Stomach smooth muscle (tissue), 2 donors: ENCODE data around the gene SOX4.

Experiments used
- H3K27ac ChIP-seq: one replicate; pipeline ENCODE4 v1.7.0; 2013; ENCODE audit warnings: mild to moderate bottlenecking, low read length, inconsistent platforms
- H3K27me3 ChIP-seq, 2 donors: one replicate each; pipeline ENCODE4 v1.7.0; 2013; ENCODE audit warnings: low read length in 2 of 2; ENCODE audit not compliant: insufficient read depth in 2 of 2, control insufficient read depth in 1 of 2
- H3K36me3 ChIP-seq, 2 donors: one replicate each; pipeline ENCODE4 v1.7.0; 2013; ENCODE audit warnings: low read length in 2 of 2; ENCODE audit not compliant: control insufficient read depth in 2 of 2, insufficient read depth in 2 of 2
- H3K4me1 ChIP-seq: one replicate; pipeline ENCODE4 v1.7.0; 2013; ENCODE audit warnings: low read length; ENCODE audit not compliant: control insufficient read depth, insufficient read depth
- H3K4me3 ChIP-seq, 2 donors: one replicate each; pipeline ENCODE4 v1.7.0; 2013; ENCODE audit warnings: low read length in 2 of 2
- H3K9ac ChIP-seq, 2 donors: one replicate each; pipeline ENCODE4 v1.7.0; 2013; ENCODE audit warnings: low read length in 2 of 2, mild to moderate bottlenecking in 1 of 2
- H3K9me3 ChIP-seq, 2 donors: one replicate each; pipeline ENCODE4 v1.7.0; 2013; ENCODE audit warnings: low read length in 2 of 2; ENCODE audit not compliant: control insufficient read depth in 2 of 2
- donor health status: healthy.
- donor health status: Pancreatic carcinoma.

SOX4 gene

DNA sequence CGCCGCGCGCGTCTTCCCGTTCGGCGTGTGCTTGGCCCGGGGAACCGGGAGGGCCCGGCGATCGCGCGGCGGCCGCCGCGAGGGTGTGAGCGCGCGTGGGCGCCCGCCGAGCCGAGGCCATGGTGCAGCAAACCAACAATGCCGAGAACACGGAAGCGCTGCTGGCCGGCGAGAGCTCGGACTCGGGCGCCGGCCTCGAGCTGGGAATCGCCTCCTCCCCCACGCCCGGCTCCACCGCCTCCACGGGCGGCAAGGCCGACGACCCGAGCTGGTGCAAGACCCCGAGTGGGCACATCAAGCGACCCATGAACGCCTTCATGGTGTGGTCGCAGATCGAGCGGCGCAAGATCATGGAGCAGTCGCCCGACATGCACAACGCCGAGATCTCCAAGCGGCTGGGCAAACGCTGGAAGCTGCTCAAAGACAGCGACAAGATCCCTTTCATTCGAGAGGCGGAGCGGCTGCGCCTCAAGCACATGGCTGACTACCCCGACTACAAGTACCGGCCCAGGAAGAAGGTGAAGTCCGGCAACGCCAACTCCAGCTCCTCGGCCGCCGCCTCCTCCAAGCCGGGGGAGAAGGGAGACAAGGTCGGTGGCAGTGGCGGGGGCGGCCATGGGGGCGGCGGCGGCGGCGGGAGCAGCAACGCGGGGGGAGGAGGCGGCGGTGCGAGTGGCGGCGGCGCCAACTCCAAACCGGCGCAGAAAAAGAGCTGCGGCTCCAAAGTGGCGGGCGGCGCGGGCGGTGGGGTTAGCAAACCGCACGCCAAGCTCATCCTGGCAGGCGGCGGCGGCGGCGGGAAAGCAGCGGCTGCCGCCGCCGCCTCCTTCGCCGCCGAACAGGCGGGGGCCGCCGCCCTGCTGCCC lies 1.1 kb downstream of the SOX4 start:
- no peaks in the 10 kb centered on the region for H3K36me3 ChIP-seq
- peaks cover 6% of the 10 kb centered on the region for H3K4me1 ChIP-seq
- H3K9ac ChIP-seq, result peak overlapping the region; percentile 60 to 68
- H3K9me3 ChIP-seq, result no peaks in the 10 kb centered on the region
- H3K4me3 ChIP-seq, result peak overlapping the region; percentile 91 to 92
- H3K27ac ChIP-seq, result peak overlapping the region; percentile 67
- H3K27me3 ChIP-seq, result no peaks in the 10 kb centered on the region

DNA sequence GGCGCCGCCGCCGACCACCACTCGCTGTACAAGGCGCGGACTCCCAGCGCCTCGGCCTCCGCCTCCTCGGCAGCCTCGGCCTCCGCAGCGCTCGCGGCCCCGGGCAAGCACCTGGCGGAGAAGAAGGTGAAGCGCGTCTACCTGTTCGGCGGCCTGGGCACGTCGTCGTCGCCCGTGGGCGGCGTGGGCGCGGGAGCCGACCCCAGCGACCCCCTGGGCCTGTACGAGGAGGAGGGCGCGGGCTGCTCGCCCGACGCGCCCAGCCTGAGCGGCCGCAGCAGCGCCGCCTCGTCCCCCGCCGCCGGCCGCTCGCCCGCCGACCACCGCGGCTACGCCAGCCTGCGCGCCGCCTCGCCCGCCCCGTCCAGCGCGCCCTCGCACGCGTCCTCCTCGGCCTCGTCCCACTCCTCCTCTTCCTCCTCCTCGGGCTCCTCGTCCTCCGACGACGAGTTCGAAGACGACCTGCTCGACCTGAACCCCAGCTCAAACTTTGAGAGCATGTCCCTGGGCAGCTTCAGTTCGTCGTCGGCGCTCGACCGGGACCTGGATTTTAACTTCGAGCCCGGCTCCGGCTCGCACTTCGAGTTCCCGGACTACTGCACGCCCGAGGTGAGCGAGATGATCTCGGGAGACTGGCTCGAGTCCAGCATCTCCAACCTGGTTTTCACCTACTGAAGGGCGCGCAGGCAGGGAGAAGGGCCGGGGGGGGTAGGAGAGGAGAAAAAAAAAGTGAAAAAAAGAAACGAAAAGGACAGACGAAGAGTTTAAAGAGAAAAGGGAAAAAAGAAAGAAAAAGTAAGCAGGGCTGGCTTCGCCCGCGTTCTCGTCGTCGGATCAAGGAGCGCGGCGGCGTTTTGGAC lies 2.0 kb downstream of the SOX4 start:
- peak overlapping the region; percentile 70 for H3K27ac ChIP-seq
- peaks cover 6% of the 10 kb centered on the region for H3K4me1 ChIP-seq
- H3K9ac ChIP-seq, result peak overlapping the region; percentile 64 to 68

DNA sequence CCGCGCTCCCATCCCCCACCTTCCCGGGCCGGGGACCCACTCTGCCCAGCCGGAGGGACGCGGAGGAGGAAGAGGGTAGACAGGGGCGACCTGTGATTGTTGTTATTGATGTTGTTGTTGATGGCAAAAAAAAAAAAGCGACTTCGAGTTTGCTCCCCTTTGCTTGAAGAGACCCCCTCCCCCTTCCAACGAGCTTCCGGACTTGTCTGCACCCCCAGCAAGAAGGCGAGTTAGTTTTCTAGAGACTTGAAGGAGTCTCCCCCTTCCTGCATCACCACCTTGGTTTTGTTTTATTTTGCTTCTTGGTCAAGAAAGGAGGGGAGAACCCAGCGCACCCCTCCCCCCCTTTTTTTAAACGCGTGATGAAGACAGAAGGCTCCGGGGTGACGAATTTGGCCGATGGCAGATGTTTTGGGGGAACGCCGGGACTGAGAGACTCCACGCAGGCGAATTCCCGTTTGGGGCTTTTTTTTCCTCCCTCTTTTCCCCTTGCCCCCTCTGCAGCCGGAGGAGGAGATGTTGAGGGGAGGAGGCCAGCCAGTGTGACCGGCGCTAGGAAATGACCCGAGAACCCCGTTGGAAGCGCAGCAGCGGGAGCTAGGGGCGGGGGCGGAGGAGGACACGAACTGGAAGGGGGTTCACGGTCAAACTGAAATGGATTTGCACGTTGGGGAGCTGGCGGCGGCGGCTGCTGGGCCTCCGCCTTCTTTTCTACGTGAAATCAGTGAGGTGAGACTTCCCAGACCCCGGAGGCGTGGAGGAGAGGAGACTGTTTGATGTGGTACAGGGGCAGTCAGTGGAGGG lies 2.8 kb downstream of the SOX4 start:
- peaks cover 6% of the 10 kb centered on the region for H3K4me1 ChIP-seq
- H3K27me3 ChIP-seq, result no peaks in the 10 kb centered on the region
- H3K4me3 ChIP-seq, result peak overlapping the region; percentile 68 to 92
- peak overlapping the region; percentile 70 for H3K27ac ChIP-seq
- no peaks in the 10 kb centered on the region for H3K9me3 ChIP-seq
- H3K36me3 ChIP-seq, result no peaks in the 10 kb centered on the region
- H3K9ac ChIP-seq, result peak overlapping the region; percentile 64 to 68

More for the DNA sequence above, 2.0 kb downstream of the SOX4 start:
- no peaks in the 10 kb centered on the region for H3K27me3 ChIP-seq
- H3K36me3 ChIP-seq, result no peaks in the 10 kb centered on the region
- H3K4me3 ChIP-seq, result peak overlapping the region; percentile 68 to 92
- H3K9me3 ChIP-seq, result no peaks in the 10 kb centered on the region

DNA sequence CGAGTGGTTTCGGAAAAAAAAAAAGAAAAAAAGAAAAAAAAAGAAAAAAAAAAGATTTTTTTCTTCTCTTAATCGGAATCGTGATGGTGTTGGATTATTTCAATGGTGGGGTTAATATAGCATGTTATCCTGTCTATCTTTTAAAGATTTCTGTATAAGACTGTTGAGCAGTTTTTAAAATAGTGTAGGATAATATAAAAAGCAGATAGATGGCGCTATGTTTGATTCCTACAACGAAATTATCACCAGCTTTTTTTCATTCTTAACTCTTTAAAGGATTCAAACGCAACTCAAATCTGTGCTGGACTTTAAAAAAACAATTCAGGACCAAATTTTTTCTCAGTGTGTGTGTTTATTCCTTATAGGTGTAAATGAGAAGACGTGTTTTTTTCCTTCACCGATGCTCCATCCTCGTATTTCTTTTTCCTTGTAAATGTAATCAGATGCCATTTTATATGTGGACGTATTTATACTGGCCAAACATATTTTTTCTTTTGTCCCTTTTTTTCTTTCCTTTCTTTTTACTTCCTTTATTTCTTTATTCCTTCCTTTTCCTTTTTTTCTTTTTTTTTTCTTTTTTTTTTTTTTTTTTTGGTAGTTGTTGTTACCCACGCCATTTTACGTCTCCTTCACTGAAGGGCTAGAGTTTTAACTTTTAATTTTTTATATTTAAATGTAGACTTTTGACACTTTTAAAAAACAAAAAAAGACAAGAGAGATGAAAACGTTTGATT lies 3.6 kb downstream of the SOX4 start:
- Histone ChIP-seq H3K9ac (peak overlapping the region in 1 of 2 donors; percentile 68), H3K9me3 (no peaks in the 10 kb centered on the region), H3K36me3 (no peaks in the 10 kb centered on the region), H3K27ac (peak overlapping the region; percentile 70), H3K27me3 (no peaks in the 10 kb centered on the region), H3K4me1 (peaks cover 6% of the 10 kb centered on the region), H3K4me3 (peak overlapping the region; percentile 69 to 92)

DNA sequence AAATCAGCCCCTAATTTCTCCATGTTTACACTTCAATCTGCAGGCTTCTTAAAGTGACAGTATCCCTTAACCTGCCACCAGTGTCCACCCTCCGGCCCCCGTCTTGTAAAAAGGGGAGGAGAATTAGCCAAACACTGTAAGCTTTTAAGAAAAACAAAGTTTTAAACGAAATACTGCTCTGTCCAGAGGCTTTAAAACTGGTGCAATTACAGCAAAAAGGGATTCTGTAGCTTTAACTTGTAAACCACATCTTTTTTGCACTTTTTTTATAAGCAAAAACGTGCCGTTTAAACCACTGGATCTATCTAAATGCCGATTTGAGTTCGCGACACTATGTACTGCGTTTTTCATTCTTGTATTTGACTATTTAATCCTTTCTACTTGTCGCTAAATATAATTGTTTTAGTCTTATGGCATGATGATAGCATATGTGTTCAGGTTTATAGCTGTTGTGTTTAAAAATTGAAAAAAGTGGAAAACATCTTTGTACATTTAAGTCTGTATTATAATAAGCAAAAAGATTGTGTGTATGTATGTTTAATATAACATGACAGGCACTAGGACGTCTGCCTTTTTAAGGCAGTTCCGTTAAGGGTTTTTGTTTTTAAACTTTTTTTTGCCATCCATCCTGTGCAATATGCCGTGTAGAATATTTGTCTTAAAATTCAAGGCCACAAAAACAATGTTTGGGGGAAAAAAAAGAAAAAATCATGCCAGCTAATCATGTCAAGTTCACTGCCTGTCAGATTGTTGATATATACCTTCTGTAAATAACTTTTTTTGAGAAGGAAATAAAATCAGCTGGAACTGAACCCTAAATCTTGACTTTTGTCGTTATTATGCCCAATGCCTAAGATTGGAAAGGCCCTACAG lies 4.5 kb downstream of the SOX4 start:
- peaks cover 6% of the 10 kb centered on the region for H3K4me1 ChIP-seq
- H3K4me3 ChIP-seq, result peak overlapping the region; percentile 69 to 92
- no peaks in the 10 kb centered on the region for H3K27me3 ChIP-seq
- H3K36me3 ChIP-seq, result no peaks in the 10 kb centered on the region
- H3K27ac ChIP-seq, result no peak overlapping the region
- peak overlapping the region; percentile 56 to 65 for H3K9ac ChIP-seq
- no peaks in the 10 kb centered on the region for H3K9me3 ChIP-seq

DNA sequence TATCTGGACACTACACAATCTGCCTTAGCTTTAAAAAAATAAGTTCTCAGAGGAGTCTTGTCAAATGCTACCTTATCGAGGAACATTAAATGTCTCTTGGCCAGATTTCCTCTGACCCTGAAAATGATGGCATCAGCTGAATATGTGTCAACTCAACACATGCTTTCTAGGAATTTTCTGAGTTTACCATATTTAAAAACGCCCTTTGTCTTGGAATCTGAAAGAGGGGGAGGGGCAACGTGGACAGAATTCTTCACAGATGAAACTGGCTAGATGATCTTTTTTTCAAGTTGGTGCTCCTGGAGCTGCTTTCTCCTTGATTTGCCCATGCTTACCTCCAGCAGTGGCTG lies 5.1 kb downstream of the SOX4 start:
- H3K36me3 ChIP-seq, result no peaks in the 10 kb centered on the region
- peaks cover 6% of the 10 kb centered on the region for H3K4me1 ChIP-seq
- H3K9me3 ChIP-seq, result no peaks in the 10 kb centered on the region
- H3K27me3 ChIP-seq, result no peaks in the 10 kb centered on the region
- H3K9ac ChIP-seq, result no peak overlapping the region
- H3K27ac ChIP-seq, result no peak overlapping the region
- peak overlapping the region in 1 of 2 donors; percentile 92 for H3K4me3 ChIP-seq

DNA sequence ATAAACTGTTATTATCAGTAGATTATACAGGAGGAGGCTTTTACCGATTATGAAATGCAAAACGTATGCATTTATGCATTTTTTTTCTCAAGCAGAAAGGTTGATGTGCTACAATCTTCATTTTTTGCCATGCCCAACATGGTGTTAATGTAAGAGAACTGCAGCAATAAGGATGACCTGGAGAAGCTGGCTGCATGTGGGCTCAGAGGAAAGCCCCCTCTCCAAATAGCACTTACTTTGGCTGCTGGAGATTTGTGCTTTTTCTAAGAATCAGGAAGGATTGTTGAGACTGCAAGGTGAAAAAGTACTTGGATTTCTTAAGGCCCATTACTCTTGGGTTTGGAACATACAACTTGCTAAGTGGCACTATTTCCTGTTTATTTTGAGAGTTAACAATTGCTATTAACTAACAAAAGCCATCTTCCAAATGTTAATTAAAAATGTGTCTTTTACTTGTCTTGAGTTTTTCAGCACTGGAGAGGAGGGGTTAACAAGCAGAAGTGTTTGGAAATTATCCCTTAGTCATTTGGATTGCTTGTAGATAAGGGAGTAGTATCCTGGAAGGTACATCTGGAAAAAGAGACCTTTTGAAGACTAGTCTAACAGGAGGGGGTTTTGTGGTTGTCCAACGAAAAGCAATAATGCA lies 5.6 kb downstream of the SOX4 start:
- H3K9ac ChIP-seq, result no peak overlapping the region
- H3K4me1 ChIP-seq, result peaks cover 6% of the 10 kb centered on the region
- H3K9me3 ChIP-seq, result no peaks in the 10 kb centered on the region
- no peak overlapping the region for H3K4me3 ChIP-seq
- no peaks in the 10 kb centered on the region for H3K27me3 ChIP-seq
- no peak overlapping the region for H3K27ac ChIP-seq
- no peaks in the 10 kb centered on the region for H3K36me3 ChIP-seq

DNA sequence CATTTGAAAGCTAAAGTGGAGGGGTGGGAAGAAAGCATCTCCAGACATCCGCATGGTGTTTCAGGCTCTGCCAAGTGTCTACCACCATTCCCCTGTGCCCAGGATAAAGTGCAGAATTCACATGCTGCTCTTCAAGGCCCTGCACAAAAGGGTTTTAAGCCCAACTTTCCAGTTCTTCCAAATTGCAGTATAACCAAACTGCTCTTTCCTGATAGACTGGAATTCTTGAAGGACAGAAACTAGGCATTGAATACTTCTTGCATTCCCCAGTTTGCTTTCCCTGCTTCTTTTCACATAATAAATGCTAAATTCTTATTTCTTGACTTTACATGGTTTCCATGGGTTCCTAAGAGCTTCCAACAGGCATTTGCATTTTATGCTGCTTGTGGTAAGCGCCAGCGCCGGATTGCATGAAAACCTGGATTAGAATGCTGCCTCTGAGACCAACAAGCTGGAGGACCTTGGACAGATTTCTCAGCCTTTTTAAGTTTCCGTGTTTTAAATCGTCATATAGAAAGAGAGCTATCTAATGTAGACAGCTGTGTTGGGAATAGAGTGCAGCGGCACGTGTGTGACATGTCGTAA lies 7.9 kb downstream of the SOX4 start:
- Histone ChIP-seq H3K9ac (no peak overlapping the region), H3K27me3 (no peaks in the 10 kb centered on the region), H3K4me3 (no peak overlapping the region), H3K4me1 (no peaks in the 10 kb centered on the region), H3K36me3 (no peaks in the 10 kb centered on the region), H3K9me3 (no peaks in the 10 kb centered on the region), H3K27ac (no peak overlapping the region)

DNA sequence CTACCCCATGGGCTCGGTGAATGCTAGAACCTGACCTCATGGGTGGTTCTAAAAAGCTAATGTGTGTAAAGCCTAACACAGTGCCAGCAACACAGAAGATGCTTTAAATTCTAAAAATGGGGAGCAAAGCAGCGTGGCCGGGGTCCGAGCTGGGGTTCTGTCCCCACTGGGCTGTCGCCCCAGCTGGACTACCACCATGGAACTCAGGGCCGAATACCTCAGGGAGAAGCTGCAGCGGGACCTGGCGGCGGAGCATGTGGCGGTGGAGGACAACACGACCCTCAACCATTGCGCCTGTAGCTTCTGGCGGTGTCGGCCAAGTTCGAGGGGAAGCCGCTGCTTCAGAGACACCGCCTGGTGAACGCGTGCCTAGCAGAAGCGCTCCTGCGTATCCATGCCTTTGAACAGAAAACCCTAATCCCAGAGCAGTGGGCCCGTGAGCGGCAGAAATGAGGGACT lies 8.4 kb downstream of the SOX4 start:
- Histone ChIP-seq H3K4me3 (no peak overlapping the region), H3K9me3 (no peaks in the 10 kb centered on the region), H3K27ac (no peak overlapping the region), H3K27me3 (no peaks in the 10 kb centered on the region), H3K4me1 (no peaks in the 10 kb centered on the region), H3K36me3 (no peaks in the 10 kb centered on the region), H3K9ac (no peak overlapping the region)
